ENCODE measurements around the gene TNS2.

The TNS2 gene

DNA sequence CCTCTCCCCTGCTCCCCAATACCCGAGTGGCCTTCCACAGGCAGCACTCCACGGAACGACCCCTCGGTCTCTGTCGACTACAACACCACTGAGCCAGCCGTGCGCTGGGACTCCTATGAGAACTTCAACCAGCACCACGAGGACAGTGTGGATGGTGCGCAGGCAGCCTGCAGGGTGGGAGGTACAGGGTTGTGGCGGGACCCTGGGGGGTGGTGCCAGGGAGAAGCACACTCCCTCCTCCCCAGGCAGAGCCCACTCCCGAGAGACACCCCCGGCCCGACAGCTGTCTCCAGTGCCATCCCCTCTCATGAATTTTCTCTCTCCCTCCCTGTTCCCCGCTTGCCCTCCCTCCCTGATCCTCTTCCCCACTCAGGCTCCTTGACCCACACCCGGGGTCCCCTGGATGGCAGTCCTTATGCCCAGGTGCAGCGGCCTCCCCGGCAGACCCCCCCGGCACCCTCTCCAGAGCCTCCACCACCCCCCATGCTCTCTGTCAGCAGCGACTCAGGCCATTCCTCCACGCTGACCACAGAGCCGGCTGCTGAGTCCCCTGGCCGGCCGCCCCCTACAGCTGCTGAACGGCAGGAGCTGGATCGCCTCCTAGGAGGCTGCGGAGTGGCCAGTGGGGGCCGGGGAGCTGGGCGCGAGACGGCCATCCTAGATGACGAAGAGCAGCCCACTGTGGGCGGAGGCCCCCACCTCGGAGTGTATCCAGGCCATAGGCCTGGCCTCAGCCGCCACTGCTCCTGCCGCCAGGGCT, 9.0 kb downstream of the TNS2 start:
- DNase-seq: no peak

DNA sequence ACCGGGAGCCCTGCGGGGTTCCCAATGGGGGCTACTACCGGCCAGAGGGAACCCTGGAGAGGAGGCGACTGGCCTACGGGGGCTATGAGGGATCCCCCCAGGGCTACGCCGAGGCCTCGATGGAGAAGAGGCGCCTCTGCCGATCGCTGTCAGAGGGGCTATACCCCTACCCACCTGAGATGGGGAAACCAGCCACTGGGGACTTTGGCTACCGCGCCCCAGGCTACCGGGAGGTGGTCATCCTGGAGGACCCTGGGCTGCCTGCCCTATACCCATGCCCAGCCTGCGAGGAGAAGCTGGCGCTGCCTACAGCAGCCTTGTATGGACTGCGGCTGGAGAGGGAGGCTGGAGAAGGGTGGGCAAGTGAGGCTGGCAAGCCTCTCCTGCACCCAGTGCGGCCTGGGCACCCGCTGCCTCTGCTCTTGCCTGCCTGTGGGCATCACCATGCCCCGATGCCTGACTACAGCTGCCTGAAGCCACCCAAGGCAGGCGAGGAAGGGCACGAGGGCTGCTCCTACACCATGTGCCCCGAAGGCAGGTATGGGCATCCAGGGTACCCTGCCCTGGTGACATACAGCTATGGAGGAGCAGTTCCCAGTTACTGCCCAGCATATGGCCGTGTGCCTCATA, 9.7 kb downstream of the TNS2 start:
- DNase-seq: no peak

DNA sequence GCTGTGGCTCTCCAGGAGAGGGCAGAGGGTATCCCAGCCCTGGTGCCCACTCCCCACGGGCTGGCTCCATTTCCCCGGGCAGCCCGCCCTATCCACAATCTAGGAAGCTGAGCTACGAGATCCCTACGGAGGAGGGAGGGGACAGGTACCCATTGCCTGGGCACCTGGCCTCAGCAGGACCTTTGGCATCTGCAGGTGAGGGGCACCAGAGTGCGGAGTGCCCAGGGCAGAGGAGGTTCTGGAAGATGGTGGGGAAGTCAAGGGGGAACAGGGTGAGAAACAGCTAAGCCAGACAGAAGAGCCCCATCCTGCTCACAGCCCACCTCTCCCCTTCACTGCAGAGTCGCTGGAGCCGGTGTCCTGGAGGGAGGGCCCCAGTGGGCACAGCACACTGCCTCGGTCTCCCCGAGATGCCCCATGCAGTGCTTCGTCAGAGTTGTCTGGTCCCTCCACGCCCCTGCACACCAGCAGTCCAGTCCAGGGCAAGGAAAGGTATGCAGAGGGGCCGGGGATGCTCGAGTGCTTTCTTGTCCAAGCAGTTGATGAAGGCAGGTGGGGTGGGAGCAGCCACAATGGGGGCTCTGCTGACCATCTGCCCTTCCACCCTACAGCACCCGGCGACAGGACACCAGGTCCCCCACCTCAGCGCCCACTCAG, 10.3 kb downstream of the TNS2 start:
- DNase-seq: no peak

DNA sequence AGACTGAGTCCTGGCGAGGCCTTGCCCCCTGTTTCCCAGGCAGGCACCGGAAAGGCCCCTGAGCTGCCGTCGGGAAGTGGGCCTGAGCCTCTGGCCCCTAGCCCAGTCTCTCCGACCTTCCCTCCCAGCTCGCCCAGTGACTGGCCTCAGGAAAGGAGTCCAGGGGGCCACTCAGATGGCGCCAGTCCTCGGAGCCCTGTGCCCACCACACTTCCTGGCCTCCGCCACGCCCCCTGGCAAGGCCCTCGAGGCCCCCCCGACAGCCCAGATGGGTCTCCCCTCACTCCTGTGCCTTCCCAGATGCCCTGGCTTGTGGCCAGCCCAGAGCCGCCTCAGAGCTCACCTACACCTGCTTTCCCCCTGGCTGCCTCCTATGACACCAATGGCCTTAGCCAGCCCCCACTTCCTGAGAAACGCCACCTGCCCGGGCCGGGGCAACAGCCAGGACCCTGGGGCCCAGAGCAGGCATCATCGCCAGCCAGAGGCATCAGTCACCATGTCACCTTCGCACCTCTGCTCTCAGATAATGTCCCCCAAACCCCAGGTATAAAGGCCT, 10.9 kb downstream of the TNS2 start:
- DNase-seq: no peak

DNA sequence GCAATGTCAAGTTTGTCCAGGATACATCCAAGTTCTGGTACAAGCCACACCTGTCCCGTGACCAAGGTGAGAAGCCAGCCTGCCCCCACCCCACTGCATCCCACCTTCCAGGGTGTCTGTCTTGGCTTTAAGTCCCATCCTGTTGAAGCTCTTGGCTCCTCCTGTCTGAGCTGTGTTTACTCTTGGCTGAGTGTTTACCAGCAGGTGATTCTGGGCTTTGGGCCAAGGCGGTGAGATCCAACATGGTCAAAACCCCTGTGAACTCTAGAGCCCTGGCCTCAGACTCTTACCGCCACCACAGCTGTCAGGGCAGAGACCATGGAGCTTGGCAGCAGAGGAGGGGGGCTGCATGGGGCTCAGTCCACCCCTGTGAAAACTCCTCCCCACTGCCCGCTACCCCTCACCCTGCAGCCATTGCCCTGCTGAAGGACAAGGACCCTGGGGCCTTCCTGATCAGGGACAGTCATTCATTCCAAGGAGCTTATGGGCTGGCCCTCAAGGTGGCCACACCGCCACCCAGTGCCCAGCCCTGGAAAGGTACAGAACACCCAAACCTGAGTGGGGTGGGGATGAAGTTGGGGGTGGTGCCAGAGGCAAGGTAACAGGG, 11.6 kb downstream of the TNS2 start:
- peak; percentile 66 for DNase-seq

DNA sequence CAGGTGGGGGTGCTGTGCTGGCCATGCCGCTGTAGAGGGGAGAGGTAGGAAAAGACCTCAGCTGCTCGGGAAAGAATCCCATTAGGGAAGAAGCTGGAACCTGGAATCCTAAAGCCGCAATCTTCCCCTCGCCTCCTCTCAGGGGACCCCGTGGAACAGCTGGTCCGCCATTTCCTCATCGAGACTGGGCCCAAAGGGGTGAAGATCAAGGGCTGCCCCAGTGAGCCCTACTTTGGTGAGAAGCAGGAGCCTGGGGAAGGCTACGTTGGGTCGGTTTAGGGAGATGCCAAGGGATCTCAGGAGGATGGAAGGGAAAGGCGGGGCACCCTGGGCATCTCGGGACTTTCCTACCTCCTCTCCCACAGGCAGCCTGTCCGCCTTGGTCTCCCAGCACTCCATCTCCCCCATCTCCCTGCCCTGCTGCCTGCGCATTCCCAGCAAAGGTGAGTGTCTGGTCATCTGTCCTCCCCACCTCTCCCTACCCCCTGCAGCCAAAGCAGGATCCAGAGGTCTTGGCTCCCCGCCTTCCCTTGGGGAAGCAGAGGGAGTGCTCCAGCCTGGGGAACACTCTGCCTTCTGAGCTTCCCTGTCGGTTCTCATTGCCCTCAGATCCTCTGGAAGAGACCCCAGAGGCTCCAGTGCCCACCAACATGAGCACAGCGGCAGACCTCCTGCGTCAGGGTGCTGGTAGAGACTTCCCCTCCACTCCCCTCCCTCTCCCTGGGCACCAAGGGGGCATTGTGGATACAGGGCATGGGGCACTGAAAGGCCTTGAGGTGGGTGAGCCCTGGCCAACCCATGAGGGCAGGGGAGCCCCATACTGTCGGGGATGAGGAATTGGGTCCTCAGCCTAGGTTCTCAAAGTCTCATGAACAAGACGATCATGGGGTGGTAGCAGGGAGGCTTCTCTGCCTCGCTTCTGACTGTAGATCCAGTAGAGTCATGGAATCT, 12.4 kb downstream of the TNS2 start:
- no peak for DNase-seq

DNA sequence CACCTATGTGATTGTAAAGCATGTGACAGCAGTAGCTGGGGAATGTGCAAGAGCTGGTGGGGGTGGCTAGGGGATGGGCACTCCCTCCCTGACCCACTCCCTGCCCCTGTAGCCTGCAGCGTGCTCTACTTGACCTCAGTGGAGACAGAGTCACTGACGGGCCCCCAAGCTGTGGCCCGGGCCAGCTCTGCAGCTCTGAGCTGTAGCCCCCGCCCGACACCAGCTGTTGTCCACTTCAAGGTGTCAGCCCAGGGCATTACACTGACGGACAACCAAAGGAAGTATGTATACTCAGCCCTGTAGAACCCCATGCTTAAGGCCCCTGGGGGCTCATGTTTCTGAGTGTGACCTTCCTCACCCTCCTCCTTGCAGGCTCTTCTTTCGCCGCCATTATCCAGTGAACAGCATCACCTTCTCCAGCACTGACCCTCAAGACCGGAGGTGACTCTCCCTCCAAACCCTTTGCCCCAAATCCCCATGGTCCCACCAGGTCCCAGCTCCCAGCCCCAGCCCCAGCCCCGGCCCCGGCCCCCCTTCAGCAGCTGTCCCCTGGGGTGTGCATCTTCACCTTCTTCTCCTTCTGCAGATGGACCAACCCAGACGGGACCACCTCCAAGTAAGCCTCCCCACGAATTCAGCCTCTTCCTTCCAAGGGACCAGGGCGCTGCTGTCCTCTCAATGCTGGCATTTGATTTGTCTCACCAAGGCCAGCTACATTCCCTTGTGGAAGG, 13.3 kb downstream of the TNS2 start:
- DNase-seq: no peak

DNA sequence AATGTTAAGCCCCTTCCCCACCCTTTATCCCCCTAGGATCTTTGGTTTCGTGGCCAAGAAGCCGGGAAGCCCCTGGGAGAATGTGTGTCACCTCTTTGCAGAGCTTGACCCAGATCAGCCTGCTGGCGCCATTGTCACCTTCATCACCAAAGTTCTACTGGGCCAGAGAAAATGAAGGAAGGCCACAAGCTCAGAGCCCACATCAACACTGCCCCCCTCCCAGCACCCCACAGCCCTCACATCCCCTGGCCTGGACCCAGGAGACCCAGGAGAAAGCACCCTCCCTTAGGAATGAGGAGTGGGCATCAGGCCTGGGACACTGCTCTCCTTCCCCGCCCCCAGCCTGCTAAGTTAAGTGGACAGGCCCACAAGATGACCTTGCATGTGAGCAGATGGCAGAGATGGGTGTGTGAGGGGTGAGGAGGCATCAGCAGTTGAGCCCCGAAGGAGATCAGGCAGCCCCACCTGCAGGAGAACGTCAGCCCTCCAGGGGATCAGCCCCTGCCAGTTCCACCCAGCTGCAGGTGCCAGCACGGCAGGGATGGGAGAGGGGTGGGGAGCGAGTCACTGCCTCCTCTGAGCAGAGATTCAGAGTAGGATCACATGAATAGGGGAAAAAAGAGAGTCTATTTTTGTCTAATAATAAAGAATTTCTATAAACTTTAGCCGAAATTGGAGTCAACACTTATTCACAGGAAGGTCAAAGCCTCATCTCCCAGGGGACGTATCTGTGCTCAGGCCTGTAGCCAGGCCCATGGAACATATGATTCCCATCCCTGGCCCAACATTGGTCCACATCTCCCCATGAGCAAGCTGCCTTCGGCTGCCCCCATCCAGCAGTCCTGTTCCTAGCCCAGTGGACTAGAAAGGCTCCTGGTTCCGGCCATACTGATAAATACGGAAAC, 14.1 kb downstream of the TNS2 start:
- no peak for DNase-seq

DNA sequence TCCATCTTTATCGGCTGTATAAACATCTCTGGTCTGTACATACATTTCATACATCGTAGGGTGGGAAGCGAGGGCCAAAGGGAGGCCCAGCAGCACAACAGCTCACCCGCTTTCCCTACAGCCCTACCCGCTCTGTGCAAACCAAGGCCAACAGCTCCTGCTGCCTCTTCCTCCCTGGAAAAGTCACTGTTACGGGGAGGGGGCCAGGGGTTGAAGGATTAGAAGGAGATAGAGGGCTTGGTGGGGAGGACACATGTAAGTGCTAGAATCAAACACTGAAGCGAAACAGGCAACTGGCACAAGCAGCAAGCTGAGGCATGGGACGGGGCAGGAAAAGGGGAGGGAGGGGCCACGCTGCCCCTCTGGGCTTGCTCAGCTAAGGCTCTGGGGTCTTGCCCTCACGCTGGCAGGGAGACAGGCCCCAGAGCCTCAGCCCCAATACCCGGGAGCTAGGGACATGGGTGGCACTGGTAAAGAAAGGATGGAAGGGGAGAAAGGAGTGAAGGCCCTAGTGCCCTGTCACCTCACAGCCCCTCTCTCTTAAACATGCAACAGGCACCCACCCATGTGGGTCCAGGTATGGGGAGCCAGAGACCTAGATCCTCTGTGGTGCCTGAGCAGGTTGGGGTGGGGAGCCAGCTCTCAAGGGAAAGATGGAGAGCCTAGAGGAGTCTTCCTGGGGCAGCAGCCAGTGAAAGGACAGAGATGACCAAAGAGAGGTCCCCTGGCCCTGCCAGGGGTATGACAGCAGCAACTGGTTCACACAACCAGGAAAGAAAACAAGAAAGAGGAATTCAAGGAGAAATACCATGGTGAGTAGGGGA, 15.0 kb downstream of the TNS2 start:
- no peak for DNase-seq

DNA sequence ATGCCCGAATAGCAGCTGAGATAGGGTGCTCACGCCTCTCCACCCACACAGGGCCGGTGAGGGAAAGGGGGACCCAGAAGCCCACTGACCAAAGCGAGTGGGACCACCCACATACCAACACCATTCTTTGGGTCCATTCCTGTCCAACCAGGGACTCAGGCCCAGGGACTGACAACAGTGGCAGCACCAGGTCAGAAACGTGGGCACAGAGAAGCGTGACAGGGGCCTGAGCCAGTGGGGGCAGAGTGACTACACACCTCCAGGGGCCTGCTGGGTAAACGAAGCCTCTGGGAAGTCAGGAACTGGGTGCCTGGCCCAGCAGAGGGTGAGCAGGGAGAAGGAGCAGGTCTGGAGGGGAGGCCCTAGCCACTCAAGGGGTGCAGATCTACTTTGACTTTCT, 15.6 kb downstream of the TNS2 start:
- no peak for DNase-seq

DNA sequence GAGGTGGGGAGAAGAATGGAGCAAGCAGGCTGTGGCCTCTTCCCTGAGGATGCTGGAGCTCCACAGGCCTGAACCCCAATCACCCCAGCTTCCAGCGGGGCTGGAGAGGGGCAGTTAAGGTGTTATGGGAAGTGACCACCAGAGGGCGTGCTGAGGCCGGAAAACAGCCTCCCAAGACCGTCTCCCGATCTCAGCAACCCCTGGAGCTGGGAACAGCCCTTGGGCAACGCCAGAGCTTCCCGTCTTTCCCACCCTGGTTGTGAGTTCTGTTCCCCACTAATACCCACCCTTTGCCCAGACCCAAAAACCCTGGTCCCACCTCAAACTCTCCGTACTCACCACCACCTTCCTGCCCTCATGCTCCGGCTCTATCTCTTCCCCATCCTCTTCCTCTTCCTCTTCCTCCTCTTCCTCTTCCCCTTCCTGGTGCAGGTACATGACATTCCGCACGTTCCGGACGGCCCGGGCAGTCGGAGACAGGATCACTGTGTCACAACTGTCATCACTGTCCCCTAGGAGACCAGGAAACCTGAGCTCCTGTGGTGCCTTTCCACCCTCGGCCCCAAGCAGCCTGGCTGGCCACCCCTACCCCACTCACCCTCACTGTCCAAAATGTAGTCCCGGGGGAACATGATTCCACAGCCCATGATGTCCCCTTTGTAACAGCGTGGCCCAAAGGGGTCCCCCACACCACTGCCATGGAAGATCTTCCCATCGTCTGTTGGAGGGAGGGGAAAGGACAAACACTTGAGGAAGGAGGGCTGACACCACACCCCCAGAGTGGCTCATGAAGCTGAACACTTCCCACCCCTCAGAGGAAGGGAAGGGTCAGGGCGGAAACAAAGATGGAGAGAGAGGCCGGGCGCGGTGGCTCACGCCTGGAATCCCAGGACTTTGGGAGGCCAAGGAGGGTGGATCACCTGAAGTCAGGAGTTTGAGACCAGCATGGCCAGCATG, 16.4 kb downstream of the TNS2 start:
- peak; percentile 65 for DNase-seq

DNA sequence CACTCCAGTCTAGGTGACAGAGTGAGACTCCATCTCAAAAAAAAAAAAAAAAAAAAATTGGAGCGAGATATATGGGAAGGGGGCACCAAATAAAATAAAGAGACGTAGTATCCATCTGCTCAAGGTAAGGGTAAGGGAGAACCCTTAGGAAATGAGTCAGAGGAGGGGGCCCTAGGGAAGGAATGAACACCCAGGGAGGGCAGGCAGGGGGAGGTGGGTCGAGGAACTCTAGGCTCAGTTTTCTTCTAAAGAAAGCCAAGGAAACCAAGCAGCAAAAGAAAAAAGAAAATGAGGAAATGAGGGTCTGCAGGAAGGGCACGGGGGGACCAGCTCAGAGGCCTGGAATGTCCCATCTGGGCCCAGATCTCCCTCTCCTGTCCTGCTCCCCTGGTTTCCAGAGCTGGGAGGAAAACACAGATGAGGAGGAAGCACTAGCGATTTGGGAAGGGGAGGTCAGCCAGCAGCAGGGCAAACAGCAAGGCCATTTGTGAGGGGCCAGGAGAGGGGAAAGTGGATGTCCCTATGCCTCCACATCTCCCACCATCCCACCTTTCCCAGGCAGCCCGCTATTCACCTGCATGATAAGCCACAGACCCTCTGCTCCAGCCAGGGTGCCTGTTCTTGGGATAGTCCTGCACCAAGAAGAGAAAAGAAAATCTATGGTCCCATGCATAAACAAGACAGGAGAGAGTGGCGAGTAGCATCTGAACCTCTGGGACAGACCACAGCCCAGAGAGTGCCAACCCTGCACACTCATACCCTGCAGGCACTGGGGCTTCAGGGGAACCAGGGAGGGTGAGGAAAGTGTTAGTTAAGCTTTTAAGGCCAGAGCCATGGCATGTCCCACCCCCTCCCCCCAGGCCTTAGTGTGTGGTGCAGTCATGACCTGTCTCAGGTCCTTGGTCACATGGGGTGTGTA, 17.5 kb downstream of the TNS2 start:
- DNase-seq: no peak

DNA sequence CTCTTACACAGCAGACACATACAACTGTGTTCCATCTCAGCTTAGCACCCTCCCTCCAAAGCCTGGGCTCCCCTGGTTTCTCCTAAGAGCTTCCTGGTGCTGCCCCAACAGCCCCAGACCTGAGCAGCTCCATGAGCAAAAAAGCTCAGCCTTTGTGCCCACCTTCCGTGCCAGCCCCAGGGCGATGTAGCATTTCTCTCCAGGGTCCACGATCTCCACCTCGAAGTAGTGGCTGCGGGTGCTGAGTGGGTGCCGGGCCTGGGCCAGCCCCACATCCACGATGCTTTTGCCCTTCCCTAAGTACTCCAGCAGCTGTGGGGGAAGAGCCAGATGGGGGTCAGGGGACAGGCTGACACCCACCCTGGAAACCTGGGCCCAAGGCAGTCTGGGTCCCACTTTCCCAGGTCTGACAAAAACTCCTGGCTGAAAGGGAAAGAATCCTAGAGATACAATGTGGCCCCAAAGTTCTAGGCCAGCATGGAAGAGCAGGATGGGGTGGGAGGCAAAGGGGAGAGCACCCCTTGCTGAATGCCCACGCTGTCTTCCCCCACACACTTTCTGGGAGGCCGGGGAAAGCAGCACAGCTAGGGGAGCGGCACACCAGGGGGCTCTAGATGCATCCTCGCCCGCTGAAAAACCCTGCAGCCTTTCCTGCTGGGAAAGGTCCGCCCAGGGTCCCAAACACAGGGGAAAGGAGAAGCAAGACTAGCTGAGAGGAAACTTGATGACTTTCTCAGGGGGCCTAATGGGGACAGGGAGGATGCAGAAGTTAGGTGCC, 18.3 kb downstream of the TNS2 start:
- no peak for DNase-seq

DNA sequence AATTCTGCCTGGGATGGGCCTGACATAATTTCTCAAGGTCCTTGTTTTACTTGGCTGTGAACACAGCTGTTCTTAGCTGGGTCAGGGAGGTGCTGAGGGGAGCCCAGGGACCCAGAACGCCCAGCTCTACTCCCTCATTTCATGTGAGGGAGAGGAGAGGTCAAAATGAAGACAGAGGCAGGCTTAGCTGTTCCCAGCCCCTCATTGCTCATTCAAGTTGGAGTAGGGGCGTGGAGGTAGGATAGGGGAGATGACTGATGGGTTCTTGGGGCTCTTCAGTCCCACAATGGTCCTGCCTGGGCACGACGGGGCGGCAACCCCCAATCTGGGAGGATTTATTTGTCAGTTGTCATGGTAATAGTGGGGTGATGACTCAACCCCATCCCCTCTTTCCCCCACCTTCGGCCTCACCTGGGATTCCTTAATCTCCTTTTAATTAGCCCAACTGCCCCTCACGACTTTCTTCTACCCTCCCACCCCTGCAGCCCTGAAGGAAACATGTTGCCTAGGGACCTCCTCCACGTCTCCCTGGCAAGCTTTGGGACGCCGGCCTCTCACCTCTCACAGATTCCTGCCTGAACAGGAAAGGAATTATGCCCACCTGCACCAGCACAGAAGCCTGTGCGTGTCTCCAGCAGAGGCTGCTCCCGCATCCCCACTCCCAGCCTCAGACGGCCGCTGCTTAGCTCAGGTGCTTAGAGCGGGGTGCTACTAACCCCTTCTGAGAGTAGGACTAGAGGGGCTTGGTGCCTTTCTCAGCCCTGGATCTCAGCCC, 19.1 kb downstream of the TNS2 start:
- DNase-seq: no peak

DNA sequence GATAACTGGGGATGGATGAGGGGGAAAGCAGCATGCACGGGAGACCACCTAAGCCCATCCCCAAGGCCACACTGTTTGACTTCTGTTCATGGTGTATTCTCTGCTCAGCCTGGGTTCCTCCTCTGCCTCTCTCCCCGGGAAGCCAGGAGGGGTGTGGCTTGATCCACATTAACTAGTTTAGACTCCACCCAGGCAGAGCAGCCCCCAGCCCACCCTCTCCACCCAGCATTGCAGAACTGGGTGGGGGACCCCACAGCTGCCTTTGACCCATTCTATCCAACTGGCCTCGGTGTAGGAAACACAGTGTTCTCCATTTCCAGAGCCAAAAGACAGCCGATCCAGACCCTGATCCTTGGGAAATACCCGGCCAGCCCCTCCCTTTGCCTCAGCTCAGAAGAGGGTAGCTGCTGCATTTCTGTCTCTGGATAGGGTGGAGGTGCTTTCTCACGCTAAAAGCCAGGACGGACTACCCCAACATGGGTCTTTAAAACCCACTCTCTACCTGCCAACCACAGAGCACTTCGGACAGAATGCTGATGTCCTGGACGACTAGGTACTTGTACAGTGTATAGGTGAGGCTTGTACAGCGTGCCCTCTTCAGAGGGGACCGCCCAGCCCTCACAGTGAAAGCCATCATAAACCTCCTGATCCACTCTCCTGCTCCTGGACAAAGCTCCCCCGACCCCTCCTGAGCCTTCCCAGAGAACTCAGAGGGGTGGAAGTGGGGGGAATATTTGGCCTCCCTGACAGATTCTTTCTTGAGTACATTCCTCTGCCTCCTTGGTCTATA, 20.0 kb downstream of the TNS2 start:
- no peak for DNase-seq
